ENCODE results near the gene MAP4K2. TPM values are rescaled to one million over a fixed set of nuclear protein-coding genes. Genes with fewer than 3 reads are reported as not detected.

The MAP4K2 gene
- total and polyA plus RNA-seq, 9 of the 15 experiments (the other 6 are each of a cell fraction or from before 2014, with no cell fraction given): 0.13 to 14.5 (median 7.3) TPM

DNA sequence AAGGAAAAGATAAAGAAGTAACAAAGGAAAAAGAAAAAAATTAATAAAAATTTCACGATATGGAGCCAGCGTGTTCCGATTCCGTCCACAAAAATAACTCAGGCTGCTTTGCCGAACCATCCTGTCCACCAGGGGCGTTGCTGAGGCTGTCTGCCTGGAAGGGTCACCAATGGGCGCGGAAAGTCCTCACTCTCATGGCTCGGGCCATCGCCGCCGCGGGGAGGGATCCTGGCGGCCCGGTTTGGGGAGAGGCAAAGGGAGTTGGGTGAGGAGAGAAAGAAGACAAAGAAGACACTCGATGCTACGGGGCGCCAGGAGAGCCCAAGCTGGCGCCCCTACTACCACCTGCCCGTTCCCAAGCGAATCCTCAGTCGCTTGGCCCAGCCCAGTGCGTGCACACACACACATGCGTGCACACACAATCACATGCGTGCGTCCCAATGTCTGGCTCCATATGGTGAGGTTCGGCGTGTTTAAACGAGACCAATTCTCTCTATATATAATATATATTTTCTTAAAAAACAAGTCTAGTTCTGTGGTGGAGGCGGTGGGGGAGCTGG is 37.6 kb downstream of the MAP4K2 start:
- Histone ChIP-seq H3K9me3 (replicated peaks; ENCODE audit: control insufficient read depth, insufficient read depth, low read depth, low read length) (no peaks in the 10 kb centered on the region), H3K36me3 (ENCODE audit: control insufficient read depth, insufficient read depth, low read length) (peaks cover 84% of the 10 kb centered on the region), H3K4me3 (no peak overlapping the region), H3K27me3 (ENCODE audit: control insufficient read depth in 2 of 2, insufficient read depth in 2 of 2, low read length in 2 of 2) (no peaks in the 10 kb centered on the region), H4K20me1 (replicated peaks; ENCODE audit: control insufficient read depth, insufficient read depth, low read length) (peaks cover 55% of the 10 kb centered on the region), H3K4me1 (replicated peaks in 1 of 2; ENCODE audit: control insufficient read depth in 2 of 2, insufficient read depth in 2 of 2, low read length in 2 of 2) (peaks cover 13 to 47% of the 10 kb centered on the region in 2 experiments), H3K79me2 (ENCODE audit: control insufficient read depth, insufficient read depth, low read length) (peaks cover 32% of the 10 kb centered on the region), H3K9ac (ENCODE audit: insufficient read depth in 1 of 2, low read depth in 2 of 2, low read length in 2 of 2) (peak overlapping the region in 1 of 2 experiments; percentile 14; a peak in 1 of 4 replicates), H3K27ac (ENCODE audit: extremely low read depth, low read depth, low read length) (no peak overlapping the region), H2AFZ (ENCODE audit: low read depth, low read length) (no peak overlapping the region), H3K4me2 (ENCODE audit: insufficient read depth, low read length) (no peak overlapping the region), H3K9me1 (ENCODE audit: control insufficient read depth, insufficient read depth, low read length) (peaks cover 10% of the 10 kb centered on the region)
- POLR2A ChIA-PET: interaction anchor here (1.0 to 7.9 kb wide), 3 partner anchors 8 to 18 kb away, joined by 4 to 168 read pairs (median 4); partner anchors contain the start of gene SF1
- in situ Hi-C loops (cut with MboI): no loop called here
- FAIRE-seq: no peak
- no TSS peak for BruUV-seq (replicated peaks)
- no peak for DNase-seq (ENCODE audit: extremely low read depth in 1 of 4, low spot score in 3 of 4)
- CTCF ChIA-PET (ENCODE audit: low intra/inter-chr PET ratio): no interaction called here
- no peak for ATAC-seq
- WGBS (ENCODE audit: insufficient coverage, low coverage, missing lambda C conversion rate): 95% methylated on average over 28 of the region's 30 CpGs
- intact Hi-C loops (cut with micrococcal nuclease): no loop called here
- TF ChIP-seq FOSL1 (tag; conservative IDR thresholded peaks at IDR 0.05) (no peak), KHSRP (IDR thresholded peaks at IDR 0.05) (no peak), ARID3B (CRISPR knock-in tag; IDR thresholded peaks at IDR 0.05; ENCODE audit: borderline replicate concordance) (no peak), POLR2A (conservative IDR thresholded peaks at IDR 0.05) (peak; percentile 59)
- TF ChIP-seq, protein P1, sequence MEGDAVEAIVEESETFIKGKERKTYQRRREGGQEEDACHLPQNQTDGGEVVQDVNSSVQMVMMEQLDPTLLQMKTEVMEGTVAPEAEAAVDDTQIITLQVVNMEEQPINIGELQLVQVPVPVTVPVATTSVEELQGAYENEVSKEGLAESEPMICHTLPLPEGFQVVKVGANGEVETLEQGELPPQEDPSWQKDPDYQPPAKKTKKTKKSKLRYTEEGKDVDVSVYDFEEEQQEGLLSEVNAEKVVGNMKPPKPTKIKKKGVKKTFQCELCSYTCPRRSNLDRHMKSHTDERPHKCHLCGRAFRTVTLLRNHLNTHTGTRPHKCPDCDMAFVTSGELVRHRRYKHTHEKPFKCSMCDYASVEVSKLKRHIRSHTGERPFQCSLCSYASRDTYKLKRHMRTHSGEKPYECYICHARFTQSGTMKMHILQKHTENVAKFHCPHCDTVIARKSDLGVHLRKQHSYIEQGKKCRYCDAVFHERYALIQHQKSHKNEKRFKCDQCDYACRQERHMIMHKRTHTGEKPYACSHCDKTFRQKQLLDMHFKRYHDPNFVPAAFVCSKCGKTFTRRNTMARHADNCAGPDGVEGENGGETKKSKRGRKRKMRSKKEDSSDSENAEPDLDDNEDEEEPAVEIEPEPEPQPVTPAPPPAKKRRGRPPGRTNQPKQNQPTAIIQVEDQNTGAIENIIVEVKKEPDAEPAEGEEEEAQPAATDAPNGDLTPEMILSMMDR (IDR thresholded peaks at IDR 0.05 in 2 of 3, conservative IDR thresholded peaks at IDR 0.05 in 1 of 3; ENCODE audit: insufficient read depth in 2 of 3, low read depth in 1 of 3, low read length in 3 of 3): 0 out of 6 replicates have a peak, but pooled peaks of 2 of the 3 experiments have one; percentile 7 to 34
- TF ChIP-seq, protein P2, sequence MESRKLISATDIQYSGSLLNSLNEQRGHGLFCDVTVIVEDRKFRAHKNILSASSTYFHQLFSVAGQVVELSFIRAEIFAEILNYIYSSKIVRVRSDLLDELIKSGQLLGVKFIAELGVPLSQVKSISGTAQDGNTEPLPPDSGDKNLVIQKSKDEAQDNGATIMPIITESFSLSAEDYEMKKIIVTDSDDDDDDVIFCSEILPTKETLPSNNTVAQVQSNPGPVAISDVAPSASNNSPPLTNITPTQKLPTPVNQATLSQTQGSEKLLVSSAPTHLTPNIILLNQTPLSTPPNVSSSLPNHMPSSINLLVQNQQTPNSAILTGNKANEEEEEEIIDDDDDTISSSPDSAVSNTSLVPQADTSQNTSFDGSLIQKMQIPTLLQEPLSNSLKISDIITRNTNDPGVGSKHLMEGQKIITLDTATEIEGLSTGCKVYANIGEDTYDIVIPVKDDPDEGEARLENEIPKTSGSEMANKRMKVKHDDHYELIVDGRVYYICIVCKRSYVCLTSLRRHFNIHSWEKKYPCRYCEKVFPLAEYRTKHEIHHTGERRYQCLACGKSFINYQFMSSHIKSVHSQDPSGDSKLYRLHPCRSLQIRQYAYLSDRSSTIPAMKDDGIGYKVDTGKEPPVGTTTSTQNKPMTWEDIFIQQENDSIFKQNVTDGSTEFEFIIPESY (CRISPR knock-in tag; IDR thresholded peaks at IDR 0.05): peak; percentile 63; the same call in 1 of the 2 replicates
- TF ChIP-seq, protein P3, sequence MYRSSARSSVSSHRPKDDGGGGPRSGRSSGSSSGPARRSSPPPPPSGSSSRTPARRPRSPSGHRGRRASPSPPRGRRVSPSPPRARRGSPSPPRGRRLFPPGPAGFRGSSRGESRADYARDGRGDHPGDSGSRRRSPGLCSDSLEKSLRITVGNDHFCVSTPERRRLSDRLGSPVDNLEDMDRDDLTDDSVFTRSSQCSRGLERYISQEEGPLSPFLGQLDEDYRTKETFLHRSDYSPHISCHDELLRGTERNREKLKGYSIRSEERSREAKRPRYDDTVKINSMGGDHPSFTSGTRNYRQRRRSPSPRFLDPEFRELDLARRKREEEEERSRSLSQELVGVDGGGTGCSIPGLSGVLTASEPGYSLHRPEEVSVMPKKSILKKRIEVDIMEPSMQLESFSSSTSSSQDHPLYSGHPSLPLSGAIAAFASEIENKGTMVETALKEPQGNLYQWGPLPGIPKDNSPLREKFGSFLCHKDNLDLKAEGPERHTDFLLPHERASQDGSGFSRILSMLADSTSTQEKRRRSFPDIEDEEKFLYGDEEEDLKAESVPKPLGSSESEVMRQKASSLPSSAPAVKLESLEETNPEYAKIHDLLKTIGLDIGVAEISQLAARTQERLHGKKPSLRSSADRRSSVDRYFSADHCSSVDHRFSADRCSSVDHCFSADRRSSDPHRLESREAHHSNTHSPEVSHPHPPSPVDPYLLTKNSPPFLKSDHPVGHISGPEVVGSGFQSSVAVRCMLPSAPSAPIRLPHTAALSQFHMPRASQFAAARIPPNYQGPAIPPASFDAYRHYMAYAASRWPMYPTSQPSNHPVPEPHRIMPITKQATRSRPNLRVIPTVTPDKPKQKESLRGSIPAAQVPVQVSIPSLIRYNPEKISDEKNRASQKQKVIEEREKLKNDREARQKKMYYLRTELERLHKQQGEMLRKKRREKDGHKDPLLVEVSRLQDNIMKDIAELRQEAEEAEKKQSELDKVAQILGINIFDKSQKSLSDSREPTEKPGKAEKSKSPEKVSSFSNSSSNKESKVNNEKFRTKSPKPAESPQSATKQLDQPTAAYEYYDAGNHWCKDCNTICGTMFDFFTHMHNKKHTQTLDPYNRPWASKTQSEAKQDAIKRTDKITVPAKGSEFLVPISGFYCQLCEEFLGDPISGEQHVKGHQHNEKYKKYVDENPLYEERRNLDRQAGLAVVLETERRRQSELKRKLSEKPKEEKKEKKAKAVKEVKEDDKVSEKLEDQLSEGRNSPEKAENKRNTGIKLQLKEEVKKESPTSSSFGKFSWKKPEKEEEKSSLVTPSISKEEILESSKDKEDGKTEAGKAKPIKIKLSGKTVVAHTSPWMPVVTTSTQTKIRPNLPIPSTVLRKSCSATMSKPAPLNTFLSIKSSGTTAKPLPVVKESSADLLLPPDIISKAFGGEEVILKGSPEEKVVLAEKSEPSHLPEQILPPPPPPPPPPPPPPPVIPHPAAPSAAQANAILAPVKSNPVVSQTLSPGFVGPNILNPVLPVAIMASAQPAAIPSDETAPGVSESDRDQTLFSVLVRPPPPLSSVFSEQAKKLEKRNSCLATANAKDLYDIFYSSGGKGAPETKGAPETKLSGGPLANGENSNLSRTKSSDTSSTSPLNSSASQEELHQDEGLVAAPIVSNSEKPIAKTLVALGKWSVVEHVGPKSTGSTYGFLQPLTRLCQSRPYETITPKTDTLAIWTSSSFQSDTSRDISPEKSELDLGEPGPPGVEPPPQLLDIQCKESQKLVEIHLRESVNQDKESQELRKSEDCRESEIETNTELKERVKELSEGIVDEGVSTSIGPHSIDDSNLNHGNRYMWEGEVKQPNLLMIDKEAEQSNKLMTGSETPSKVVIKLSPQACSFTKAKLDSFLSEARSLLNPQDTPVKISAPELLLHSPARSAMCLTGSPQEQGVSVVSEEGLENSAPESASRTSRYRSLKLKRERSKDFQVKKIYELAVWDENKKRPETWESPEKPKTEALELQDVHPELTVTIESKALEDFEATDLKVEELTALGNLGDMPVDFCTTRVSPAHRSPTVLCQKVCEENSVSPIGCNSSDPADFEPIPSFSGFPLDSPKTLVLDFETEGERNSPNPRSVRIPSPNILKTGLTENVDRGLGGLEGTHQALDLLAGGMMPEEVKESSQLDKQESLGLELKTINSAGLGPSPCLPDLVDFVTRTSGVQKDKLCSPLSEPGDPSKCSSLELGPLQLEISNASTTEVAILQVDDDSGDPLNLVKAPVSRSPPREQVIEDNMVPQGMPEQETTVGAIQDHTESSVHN (IDR thresholded peaks at IDR 0.05; ENCODE audit: borderline replicate concordance in 1 of 2, low read depth in 1 of 2): no peak

Data from K562 (cell line).